SIG-M5 treated with dmso at 0.1 percent for 504 hours (cell line): ENCODE measurements around the gene DEGS2.

Experiments used
- DNase-seq: peaks from one replicate; lab custom pipeline; 2025; ENCODE audit not compliant: unreplicated experiment; lab: John Stamatoyannopoulos, UW

The DEGS2 gene

DNA sequence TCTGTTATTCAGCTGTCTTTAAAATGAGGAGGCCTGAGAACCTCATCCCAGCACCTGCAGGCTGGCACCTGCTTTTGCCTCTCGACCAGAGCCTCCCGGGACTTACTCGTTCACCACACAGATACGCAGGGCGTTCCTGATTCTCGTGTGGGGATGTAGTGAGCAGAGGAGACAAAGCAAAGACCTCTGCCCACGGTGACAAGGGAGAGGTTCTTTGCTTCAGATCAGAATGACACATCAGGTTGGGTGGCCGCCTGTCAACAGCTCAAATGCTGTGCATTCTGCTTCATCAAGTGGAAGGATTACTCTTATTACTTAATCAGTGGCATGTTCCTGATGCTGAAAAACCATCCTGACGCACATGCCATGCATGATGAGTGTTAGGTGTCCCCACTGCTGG is 24.4 kb downstream of the DEGS2 start:
- DNase-seq: no peak

- DNase-seq: no peak
These were observed 24.9 kb downstream of the DEGS2 start for GRCh38 chr14:100134586-100134985.

DNA sequence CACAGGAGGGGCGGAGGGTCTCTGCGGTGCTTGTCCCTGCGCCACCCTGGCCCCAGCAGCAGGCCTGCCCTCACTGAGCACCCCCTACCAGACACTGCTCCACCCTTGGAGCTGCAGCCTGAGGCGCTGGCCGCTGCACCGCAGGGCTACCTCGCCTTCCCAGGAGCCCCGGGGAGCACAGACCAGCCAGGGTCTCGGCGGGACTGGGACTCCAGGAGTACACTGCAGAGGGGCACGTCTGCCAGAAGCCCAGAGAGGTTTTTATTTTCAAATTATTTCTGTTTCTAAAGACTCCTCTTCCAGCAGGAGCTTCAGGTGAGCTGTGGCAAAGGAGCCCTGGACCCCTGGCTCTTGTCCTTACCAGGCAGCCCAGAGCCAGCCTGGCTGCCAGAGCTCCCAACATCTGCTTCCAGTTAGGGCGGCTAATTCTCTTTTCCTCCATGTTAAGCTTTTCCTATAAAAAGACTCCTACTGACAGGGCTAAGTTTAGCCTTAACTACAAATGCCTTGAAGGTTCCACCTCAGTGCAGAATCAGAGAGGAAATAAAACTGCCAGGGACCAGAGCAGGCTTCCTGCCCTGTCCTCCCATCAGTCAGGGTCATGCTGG is 26.4 kb downstream of the DEGS2 start:
- no peak for DNase-seq

DNA sequence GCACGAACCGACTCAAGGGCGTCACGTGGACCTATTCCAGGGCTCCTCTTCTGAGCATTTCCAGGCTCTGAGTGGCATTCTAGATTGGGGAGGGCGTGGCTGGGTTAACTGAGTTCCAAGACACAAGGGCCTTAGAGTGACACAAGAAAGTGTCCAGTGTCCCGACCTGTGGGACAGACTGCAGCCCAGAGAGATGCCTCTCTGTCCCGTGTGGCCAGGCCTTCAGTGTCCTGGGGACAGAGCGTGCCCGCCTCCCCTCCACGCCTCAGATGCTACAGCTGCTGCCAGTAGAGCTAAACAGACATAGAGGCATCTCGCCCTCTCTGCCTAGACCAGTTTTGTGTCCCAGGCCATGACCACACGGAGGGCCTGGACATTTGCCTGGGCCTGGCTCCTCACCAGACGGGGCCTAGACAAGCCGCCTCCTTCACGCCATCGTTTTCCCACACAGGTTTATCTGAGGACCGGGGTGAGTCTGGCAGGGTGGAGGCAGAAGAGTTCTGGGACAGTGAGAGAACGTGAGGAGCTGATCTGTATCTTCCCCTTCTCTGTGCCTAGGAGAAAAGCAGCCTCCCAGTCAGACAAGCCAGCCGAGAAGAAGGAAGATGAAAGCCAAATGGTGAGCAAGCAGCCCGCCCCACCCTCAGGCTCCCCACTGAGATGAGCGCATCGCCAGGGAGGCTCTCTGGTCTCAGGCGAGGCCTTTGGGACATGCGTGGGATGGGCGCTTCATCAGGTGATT is 27.1 kb downstream of the DEGS2 start:
- DNase-seq: no peak

DNA sequence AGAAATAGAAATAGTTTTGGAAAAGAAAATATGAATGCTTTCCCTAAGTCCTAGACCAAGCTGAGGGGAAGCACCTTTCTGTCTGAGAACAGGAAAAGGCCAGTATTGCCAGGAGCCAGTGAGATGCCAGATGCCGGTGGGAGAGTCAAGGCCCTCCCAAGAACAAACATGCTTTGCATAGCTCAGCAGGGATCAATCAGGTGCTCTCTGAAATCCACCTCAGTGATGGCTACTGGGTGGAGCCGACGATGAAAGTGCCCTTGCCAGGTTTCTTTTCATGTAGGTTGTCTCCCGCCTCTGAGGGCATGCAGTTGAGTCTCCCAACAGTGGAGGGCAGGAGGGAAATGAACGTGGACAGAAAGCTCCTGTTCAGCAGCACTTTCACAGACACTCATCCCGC is 28.3 kb downstream of the DEGS2 start:
- no peak for DNase-seq

GRCh38 chr14:100130521-100130920 is 28.9 kb downstream of the DEGS2 start:
- no peak for DNase-seq

DNA sequence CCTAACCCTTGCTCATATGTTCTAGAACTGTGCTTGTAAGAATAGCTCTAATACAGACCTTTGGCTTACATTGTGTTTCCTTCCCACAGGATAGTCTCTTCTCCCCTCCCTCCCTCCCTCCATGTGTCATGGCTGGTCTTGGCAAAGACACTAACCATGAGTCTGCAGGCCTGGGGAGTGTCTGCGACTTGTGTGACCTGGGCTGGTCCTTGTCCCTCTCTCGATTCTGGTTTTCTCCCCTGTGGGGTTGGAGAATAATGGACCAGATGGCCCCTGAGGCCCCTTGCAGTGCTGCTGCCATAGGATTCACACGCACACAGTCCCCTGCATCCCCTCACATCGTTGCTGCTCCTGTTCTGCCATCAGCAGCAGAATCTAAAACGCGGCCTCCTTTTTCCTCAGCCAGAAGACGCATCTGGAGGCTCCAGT is 30.3 kb downstream of the DEGS2 start:
- no peak for DNase-seq

- DNase-seq: no peak
These were observed 30.8 kb downstream of the DEGS2 start for GRCh38 chr14:100128688-100129087.

GRCh38 chr14:100127853-100128455 is 31.5 kb downstream of the DEGS2 start:
- no peak for DNase-seq

- DNase-seq: no peak
These were observed 33.0 kb downstream of the DEGS2 start for GRCh38 chr14:100126401-100126800.

GRCh38 chr14:100124551-100125088 is 34.8 kb downstream of the DEGS2 start:
- DNase-seq: no peak

- no peak for DNase-seq
These were observed 35.8 kb downstream of the DEGS2 start for GRCh38 chr14:100123618-100124017.

- peak; percentile 11 for DNase-seq
These were observed 36.8 kb downstream of the DEGS2 start for GRCh38 chr14:100122481-100123223.

GRCh38 chr14:100121643-100122480 is 37.6 kb downstream of the DEGS2 start:
- no peak for DNase-seq

DNA sequence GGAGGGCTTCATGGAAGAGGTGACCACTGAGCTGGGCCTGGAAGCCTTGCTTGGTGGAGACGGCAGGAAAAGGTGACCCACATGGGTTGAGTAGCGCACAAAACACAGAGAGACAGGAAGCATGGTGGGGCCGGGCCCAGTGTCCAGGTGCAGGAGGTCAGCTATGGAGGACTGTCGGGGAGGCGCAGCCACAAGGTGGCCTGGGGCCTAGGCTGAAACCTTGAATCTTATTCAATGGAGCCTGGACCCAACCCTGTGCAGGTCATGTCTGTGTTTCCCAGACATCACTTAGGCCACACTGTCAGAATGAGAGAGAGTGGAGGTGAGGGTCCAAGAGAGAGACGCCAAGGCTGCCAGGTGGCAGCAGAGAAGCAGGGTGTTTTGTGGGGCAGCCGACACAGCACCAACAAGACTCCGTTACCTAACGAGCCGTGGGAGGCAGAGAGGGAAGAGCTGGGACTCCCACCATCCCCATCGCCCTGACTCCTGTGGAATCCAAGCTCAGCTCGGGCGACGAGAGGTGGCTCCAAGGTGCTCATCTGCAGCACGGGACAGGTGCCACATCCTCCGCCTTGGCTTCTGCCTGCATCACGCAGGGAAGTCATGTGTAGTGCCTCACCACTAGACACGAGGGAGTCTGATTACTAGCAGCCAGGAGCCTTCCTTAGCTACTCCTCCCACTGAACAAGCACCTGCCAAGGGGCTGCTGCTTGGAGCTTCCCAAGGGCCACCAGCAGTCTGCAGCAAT is 38.7 kb downstream of the DEGS2 start:
- DNase-seq: no peak

DNA sequence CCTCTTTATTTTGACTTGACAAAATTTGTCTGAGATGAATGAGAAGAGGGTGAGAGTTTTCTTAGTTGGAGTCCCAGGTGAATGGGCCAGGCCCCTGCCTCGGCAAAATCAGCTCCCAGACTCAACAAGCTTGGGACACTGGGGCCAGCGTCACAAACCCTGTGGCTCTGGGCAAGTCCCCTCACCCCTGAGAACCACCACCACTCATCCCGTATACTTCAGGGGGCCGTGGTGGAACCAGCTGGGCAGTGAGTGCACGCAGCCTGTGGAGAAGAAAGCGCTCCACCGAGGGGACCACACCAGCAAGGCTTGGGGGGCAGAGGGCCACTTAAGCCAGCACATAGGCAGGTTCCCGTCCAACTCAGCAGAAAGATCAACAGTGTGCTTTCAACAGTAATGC is 40.2 kb downstream of the DEGS2 start:
- DNase-seq: no peak

- no peak for DNase-seq
These were observed 40.9 kb downstream of the DEGS2 start for GRCh38 chr14:100118396-100119011.

- no peak for DNase-seq
These were observed 41.6 kb downstream of the DEGS2 start for GRCh38 chr14:100117633-100118395.

- DNase-seq: no peak
These were observed 42.4 kb downstream of the DEGS2 start for GRCh38 chr14:100117026-100117425.
